ENCODE data around the gene CNTNAP5. TPM values are rescaled to one million over a fixed set of nuclear protein-coding genes. Genes with fewer than 3 reads are reported as not detected.

CNTNAP5 gene
- total and polyA plus RNA-seq, 2 of the 4 experiments (the other 2 are of a cell fraction), result not detected

DNA sequence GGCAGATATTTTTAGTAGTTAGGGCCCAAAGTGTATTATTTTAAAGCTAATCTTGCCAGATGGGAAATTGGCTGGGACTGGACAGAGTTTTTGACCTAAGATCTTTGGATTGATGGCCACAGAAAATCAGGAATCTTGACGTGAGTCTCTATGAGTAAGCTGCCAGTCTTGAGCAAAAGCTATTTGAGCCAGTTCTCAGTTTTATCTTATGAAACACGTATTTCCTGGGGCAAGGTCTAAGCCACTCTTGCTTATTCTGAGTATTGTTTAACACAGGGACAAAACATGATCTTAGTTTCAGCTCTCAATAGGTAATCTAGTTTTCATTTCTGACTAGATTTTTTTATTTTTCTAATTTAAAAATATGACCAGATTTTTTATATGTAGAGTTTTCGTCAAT, 329.4 kb downstream of the CNTNAP5 start:
- H3K36me3 ChIP-seq (ENCODE audit: control insufficient read depth, insufficient read depth, low read length), result no peaks in the 10 kb centered on the region
- H2BK5ac ChIP-seq (ENCODE audit: low read depth, low read length, poor library complexity, severe bottlenecking), result no peak overlapping the region
- H2BK120ac ChIP-seq (ENCODE audit: low read depth, low read length), result no peak overlapping the region
- TF ChIP-seq MAFK (IDR thresholded peaks at IDR 0.05; ENCODE audit: low read depth, low read length), result no peak
- TF ChIP-seq RAD21 (IDR thresholded peaks at IDR 0.05; ENCODE audit: low read length), result no peak
- TF ChIP-seq MAZ (IDR thresholded peaks at IDR 0.05; ENCODE audit: borderline replicate concordance, low read depth, low read length), result no peak
- TF ChIP-seq SMC3 (IDR thresholded peaks at IDR 0.05; ENCODE audit: low read depth, low read length), result no peak
- no peak for TF ChIP-seq ELK1 (IDR thresholded peaks at IDR 0.05; ENCODE audit: borderline replicate concordance, low read depth, low read length)
- TF ChIP-seq RFX5 (IDR thresholded peaks at IDR 0.05; ENCODE audit: low read depth, low read length), result no peak
- TF ChIP-seq RCOR1 (IDR thresholded peaks at IDR 0.05; ENCODE audit: insufficient replicate concordance, low read length), result no peak
- no peak for TF ChIP-seq CHD1 (IDR thresholded peaks at IDR 0.05; ENCODE audit: low read depth, low read length)
- TF ChIP-seq, protein P1, sequence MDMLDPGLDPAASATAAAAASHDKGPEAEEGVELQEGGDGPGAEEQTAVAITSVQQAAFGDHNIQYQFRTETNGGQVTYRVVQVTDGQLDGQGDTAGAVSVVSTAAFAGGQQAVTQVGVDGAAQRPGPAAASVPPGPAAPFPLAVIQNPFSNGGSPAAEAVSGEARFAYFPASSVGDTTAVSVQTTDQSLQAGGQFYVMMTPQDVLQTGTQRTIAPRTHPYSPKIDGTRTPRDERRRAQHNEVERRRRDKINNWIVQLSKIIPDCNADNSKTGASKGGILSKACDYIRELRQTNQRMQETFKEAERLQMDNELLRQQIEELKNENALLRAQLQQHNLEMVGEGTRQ (IDR thresholded peaks at IDR 0.05; ENCODE audit: low read depth, low read length), result no peak
- no peak for TF ChIP-seq BHLHE40 (IDR thresholded peaks at IDR 0.05; ENCODE audit: low read depth, low read length)
- no peak for DNase-seq
- no peak overlapping the region for H3K9ac ChIP-seq (ENCODE audit: low read depth, low read length)
- in situ Hi-C loops (cut with MboI; ENCODE audit: low sequenced_read_pairs), result no loop called here
- H4K91ac ChIP-seq (ENCODE audit: insufficient read depth, low read depth, low read length), result no peak overlapping the region
- H2BK15ac ChIP-seq (ENCODE audit: low read depth, low read length), result no peak overlapping the region
- ChIA-PET CTCF (no interaction called here), POLR2A (ENCODE audit: unreplicated experiment) (no interaction called here)
- 40% methylated on average over 1 of the region's 3 CpGs; no CpG with 5 or more reads in 1 of the 2 experiments for WGBS, 2 experiments (ENCODE audit: extremely low coverage in 2 of 2, insufficient read length in 1 of 2)
- H3K56ac ChIP-seq (ENCODE audit: extremely low read depth, insufficient read depth, low read length), result no peak overlapping the region
- no peak overlapping the region for H3K23ac ChIP-seq (ENCODE audit: low read depth, low read length)
- H4K5ac ChIP-seq (ENCODE audit: low read depth, low read length), result no peak overlapping the region
- no peak overlapping the region for H4K8ac ChIP-seq (ENCODE audit: low read depth in 2 of 2, low read length in 2 of 2)
- no peak overlapping the region for H3K18ac ChIP-seq (ENCODE audit: low read depth, low read length)
- dilution Hi-C loops (cut with HindIII; ENCODE audit: low sequenced_read_pairs, unreplicated experiment), result no loop called here
- intact Hi-C loops (cut with micrococcal nuclease), result no loop called here
- H3K9me1 ChIP-seq (ENCODE audit: insufficient read depth, low read length), result no peaks in the 10 kb centered on the region
- no peak overlapping the region for H2AFZ ChIP-seq (replicated peaks; ENCODE audit: low read length, poor library complexity)
- H3K27ac ChIP-seq (ENCODE audit: insufficient read depth, low read length), result no peak overlapping the region
- H3K4me1 ChIP-seq (ENCODE audit: control insufficient read depth, insufficient read depth, low read length), result no peaks in the 10 kb centered on the region
- H3K79me1 ChIP-seq (ENCODE audit: low read depth in 1 of 2, low read length in 2 of 2), result no peaks in the 10 kb centered on the region
- no peak overlapping the region for H2BK20ac ChIP-seq (ENCODE audit: low read depth, low read length)
- H3K9me3 ChIP-seq (ENCODE audit: control insufficient read depth, insufficient read depth, low read length), result peaks cover 6% of the 10 kb centered on the region
- H3K27me3 ChIP-seq (ENCODE audit: control insufficient read depth, insufficient read depth, low read length), result no peaks in the 10 kb centered on the region
- H3K4ac ChIP-seq (ENCODE audit: low read depth, low read length), result no peak overlapping the region
- H2AK9ac ChIP-seq (replicated peaks; ENCODE audit: low read depth, low read length, poor library complexity), result no peak overlapping the region
- H3K14ac ChIP-seq (replicated peaks; ENCODE audit: low read depth, low read length), result no peak overlapping the region
- no peak overlapping the region for H2AK5ac ChIP-seq (ENCODE audit: low read depth, low read length)
- no TSS peak for BruUV-seq (replicated peaks)
- H3K4me3 ChIP-seq (ENCODE audit: insufficient read depth, low read depth, low read length), result no peak overlapping the region
- no peaks in the 10 kb centered on the region for H4K20me1 ChIP-seq (ENCODE audit: insufficient read depth, low read length)
- no peak for ATAC-seq (ENCODE audit: low read depth)
- no peak overlapping the region for H3K4me2 ChIP-seq (ENCODE audit: low read depth, low read length)

All from IMR-90 (cell line).